Fibroblast of mammary gland (primary cell): Measurements from ENCODE around the gene TNS4.

Experiments used
- DNase-seq: peaks from one replicate; pipeline ENCODE4 v3.0.0-alpha.2; 2010; ENCODE audit warnings: low read depth
- H3K4me3 ChIP-seq: 2 replicates; pipeline ENCODE4 v1.5.1; 2011; ENCODE audit warnings: low read depth, mild to moderate bottlenecking, low read length, moderate library complexity; ENCODE audit not compliant: control insufficient read depth
- TF ChIP-seq, protein P1 (sequence below): conservative IDR thresholded peaks from 2 replicates; pipeline ENCODE4 v1.5.1; 2011; ENCODE audit warnings: low read depth, low read length, inconsistent platforms; ENCODE audit not compliant: control insufficient read depth, insufficient read depth

Gene TNS4

DNA sequence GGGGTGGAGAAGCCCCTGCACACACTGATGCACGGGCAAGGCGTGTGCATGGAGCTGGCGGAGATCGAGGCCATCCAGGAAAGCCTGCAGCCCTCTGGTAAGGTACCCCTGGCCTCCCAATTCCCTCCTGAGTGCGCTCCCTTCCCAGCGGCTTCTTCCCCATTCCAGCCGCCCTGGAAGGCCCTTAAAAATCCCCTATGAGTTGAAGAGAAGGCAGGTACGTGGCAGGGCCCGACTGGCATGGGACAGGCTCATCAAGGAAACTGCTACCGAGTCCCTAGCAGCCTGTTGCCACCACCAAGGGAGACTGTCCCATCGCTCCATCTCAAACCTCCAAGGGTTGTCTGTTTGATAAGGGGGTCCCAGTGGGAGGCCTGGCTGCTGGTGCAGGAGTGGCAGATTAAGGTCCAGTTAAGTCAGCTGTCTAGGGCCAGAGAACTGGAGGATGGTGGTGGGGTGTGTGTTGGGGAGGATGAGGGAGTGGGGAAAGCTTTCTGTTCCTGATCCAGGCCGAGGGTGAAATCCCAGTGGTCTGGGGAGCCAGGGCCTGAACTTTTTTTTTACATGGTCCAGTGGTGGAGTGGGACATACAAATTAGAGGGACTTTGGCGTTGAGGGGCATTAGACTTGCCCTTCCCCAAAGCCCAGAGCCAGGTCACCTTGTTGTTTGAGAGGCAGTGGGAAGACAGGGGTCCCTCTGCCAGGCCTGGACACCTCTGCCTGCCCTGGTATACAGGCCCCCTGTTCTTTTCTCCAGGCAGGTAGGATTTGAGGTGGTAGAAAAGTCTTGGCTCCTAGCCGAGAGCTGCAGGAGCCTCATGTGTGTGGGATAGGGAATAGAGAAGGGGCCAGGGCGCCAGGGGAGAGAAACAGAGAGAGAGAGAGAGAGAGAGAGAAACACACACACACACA is 57.2 kb downstream of the TNS4 start:
- peak; percentile 6 for DNase-seq
- TF ChIP-seq, protein P1, sequence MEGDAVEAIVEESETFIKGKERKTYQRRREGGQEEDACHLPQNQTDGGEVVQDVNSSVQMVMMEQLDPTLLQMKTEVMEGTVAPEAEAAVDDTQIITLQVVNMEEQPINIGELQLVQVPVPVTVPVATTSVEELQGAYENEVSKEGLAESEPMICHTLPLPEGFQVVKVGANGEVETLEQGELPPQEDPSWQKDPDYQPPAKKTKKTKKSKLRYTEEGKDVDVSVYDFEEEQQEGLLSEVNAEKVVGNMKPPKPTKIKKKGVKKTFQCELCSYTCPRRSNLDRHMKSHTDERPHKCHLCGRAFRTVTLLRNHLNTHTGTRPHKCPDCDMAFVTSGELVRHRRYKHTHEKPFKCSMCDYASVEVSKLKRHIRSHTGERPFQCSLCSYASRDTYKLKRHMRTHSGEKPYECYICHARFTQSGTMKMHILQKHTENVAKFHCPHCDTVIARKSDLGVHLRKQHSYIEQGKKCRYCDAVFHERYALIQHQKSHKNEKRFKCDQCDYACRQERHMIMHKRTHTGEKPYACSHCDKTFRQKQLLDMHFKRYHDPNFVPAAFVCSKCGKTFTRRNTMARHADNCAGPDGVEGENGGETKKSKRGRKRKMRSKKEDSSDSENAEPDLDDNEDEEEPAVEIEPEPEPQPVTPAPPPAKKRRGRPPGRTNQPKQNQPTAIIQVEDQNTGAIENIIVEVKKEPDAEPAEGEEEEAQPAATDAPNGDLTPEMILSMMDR = no peak
- H3K4me3 ChIP-seq = peak overlapping the region; percentile 99

DNA sequence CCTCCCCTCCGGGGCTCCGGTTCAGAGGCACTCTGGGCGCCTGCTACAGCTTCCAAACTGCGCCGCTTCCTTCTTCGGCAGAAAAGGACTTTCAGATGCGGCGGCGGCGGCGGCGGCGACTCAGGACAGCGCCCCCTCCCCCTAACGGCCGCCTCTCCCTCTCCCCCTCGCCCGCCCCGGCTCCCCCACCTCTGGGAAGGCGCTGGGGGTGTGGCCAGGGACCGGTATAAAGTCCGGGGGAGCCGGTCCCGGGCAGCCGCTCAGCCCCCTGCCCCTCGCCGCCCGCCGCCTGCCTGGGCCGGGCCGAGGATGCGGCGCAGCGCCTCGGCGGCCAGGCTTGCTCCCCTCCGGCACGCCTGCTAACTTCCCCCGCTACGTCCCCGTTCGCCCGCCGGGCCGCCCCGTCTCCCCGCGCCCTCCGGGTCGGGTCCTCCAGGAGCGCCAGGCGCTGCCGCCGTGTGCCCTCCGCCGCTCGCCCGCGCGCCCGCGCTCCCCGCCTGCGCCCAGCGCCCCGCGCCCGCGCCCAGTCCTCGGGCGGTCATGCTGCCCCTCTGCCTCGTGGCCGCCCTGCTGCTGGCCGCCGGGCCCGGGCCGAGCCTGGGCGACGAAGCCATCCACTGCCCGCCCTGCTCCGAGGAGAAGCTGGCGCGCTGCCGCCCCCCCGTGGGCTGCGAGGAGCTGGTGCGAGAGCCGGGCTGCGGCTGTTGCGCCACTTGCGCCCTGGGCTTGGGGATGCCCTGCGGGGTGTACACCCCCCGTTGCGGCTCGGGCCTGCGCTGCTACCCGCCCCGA is 58.0 kb downstream of the TNS4 start, which contains the start of gene IGFBP4:
IGFBP4 (plus strand) TSS at position 255 of the 792 bp plus-strand sequence; CDS start at position 541, 286 bp downstream.
- DNase-seq = peak; percentile 63
- TF ChIP-seq, protein P1 = no peak
- H3K4me3 ChIP-seq = peak within 1 kb of the TSS; percentile 99

DNA sequence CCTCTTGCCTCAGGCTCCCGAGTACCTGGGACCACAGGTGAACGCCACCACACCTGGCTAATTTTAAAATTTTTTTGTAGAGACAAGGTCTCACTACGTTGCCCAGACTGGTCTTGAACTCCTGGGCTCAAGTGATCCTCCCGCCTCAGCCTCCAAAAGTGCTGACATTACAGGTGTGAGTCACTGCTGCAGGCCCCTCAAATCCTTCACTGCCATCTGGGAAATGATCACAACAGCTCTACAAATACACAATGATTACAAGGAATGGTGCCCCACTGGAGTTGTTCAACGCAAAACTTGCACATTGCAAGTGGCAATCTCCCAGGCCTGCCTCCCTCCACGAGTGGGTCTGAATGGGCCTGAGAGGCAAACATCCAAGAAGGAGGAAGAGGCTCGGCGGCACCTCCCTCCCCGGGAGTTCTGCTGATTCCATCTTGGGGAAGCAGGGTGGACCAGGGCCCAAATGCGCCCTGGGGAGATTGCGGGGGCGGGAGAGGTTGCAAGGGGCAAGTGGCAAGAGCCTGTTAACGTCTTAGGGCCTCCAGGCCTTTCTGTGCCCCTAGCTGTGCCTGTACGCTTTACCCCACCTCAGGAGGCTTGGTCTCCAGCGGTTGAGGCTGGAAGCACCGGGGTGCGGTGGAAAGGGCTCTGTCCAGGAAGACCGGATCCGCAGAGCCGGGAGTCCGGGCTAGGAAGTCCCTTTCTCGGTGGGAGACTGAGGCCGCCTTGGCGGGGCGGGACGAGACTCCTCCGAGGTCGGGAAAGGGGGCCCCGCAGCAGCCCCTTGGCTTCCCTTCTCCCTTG is 58.8 kb downstream of the TNS4 start:
- TF ChIP-seq, protein P1 = no peak
- peak overlapping the region; percentile 99 for H3K4me3 ChIP-seq
- DNase-seq = peak; percentile 71

DNA sequence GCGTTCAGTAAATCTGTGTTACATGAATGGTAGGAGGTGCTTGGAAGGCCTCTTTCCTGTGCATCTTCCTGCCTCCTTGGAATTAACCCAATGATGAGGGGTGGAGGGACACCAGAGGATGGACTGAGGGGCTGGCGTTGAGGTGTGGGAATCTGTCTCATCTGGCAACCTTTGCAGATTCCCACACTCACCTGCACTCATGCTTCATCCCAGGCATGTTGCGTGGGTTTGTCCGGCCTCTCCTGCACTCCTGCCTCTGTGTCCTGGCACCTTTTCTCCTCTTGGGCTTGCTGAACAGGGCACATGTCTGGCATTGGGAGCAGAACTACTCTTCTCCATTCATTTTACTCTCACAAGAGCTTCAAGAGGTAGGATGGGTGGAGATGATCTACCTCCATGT is 61.3 kb downstream of the TNS4 start:
- H3K4me3 ChIP-seq = no peak overlapping the region
- TF ChIP-seq, protein P1 = no peak
- DNase-seq = no peak

DNA sequence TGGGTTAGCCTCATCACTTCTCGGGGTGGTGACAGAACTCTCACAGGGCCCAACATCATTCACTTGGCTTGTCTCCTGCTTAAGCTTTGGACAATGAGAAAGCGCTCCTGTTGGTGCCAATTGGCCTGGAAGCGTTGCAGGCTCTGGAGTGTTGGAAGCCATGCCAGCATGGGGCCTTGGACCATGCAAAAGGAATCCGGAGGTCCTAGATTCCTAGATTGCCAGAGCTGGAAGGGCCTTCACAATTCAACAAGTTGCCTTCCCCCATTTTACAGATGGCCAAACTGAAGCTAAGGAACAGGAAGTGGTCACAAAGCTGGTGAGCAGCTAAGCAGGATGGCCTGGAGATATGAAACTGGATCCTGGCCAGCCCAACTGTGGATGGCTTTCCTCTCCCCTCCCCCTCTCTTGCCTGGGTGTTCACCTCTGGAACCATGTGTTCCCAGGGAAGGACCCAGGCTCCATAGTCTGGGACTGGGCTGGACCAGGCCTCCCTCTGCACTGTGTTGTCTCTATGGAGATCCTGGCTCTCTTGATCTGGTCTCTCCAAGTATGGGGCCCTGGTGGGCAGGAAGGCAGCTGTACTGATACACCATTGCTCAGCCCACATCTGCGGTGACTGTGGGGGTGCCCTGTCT is 64.2 kb downstream of the TNS4 start:
- no peak overlapping the region for H3K4me3 ChIP-seq
- DNase-seq = no peak
- TF ChIP-seq, protein P1 = no peak

DNA sequence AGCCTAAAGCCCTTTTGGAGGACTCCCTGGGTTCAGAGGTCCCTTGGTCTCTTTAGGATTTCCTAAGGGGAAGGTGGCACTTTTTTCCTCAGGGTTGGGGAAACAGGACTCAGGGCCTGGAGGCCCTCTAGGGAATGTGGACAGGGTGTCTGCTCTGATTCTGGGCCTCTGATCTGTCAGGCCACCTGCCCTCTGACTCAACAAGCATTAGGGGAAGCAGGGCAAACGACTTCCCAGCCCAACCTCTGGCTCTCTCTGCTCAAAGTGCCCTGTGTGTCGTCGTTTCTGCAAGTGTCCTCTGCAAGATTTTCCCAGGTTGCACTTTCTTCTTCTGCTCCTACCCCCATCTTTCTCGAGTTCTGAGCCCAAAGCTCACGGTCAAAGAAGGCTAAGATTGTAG is 64.8 kb downstream of the TNS4 start:
- no peak for DNase-seq
- TF ChIP-seq, protein P1 = no peak
- no peak overlapping the region for H3K4me3 ChIP-seq
